ENCODE measurements around the gene SPDYE2B.
"Not testable (repeated sequence)": the region's sequence is repeated elsewhere in the genome, so short reads cannot be mapped to it uniquely, and the experiment has no call there.

DNA sequence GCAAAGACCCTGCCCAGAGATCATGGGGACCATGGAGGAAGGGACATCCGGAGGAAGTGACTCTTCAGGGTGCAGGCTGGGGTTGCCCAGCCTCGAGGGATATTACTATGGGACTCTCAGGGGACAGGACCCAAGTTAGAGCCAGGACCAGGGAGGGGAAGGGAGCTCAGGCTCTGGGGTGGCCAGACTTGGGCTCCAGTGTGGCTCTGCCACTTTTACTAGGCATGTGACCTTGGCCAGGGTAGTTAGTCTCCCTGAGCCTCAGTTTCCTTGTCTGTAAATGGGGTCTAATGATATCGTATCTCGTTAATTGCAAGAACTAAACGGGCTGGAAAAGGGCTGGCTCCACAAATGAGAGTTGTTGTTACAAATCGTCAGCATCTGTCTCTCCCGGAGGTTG is 39.7 kb upstream of the SPDYE2B start:
- TF ChIP-seq, protein P1, sequence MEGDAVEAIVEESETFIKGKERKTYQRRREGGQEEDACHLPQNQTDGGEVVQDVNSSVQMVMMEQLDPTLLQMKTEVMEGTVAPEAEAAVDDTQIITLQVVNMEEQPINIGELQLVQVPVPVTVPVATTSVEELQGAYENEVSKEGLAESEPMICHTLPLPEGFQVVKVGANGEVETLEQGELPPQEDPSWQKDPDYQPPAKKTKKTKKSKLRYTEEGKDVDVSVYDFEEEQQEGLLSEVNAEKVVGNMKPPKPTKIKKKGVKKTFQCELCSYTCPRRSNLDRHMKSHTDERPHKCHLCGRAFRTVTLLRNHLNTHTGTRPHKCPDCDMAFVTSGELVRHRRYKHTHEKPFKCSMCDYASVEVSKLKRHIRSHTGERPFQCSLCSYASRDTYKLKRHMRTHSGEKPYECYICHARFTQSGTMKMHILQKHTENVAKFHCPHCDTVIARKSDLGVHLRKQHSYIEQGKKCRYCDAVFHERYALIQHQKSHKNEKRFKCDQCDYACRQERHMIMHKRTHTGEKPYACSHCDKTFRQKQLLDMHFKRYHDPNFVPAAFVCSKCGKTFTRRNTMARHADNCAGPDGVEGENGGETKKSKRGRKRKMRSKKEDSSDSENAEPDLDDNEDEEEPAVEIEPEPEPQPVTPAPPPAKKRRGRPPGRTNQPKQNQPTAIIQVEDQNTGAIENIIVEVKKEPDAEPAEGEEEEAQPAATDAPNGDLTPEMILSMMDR (IDR thresholded peaks at IDR 0.05) = not testable (repeated sequence)
- TF ChIP-seq POLR2A (IDR thresholded peaks at IDR 0.05) = not testable (repeated sequence)

Data from vagina (tissue), 2 donors.